Psoas muscle (tissue), 8 donors: Measurements from ENCODE around the gene SGK1. TPM values are rescaled to one million over a fixed set of nuclear protein-coding genes. Genes with fewer than 3 reads are reported as not detected.
A peak's percentile ranks its signal among the peaks of the same experiment; 100 is the strongest.

Source experiments
- ATAC-seq, 4 donors: fragments of 200-7000 bp; cut with Tn5 transposase; one replicate each; pipeline ENCODE4 v1.9.1; 2020; ENCODE audit warnings: moderate library complexity in 3 of 4, mild to moderate bottlenecking in 2 of 4
- DNase-seq, 2 donors: peaks; one replicate each; pipeline ENCODE4 v3.0.0-alpha.2; 2020
- H3K27ac ChIP-seq: fragments of 200-600 bp; one replicate; pipeline ENCODE4 v1.8.0; 2022
- H3K27me3 ChIP-seq, 3 donors: fragments of 200-600 bp in 1 of 3; one replicate each; pipeline versions ENCODE4 v1.6.1 to v1.8.0; 2013 to 2022; ENCODE audit warnings: low read length in 2 of 3, mild to moderate bottlenecking in 2 of 3, moderate library complexity in 1 of 3; ENCODE audit not compliant: insufficient read depth in 3 of 3
- H3K36me3 ChIP-seq, 2 donors: fragments of 200-600 bp in 1 of 2; one replicate each; pipeline versions ENCODE4 v1.6.1 to v1.8.0; 2013 to 2022; ENCODE audit warnings: low read depth in 1 of 2, mild to moderate bottlenecking in 1 of 2, moderate library complexity in 1 of 2; ENCODE audit not compliant: insufficient read depth in 1 of 2
- H3K4me1 ChIP-seq: fragments of 200-600 bp; one replicate; pipeline ENCODE4 v1.8.0; 2022
- H3K4me3 ChIP-seq: fragments of 200-600 bp; one replicate; pipeline ENCODE4 v1.8.0; 2022; ENCODE audit warnings: mild to moderate bottlenecking
- H3K9me3 ChIP-seq: fragments of 200-600 bp; one replicate; pipeline ENCODE4 v1.8.0; 2022
- WGBS, 3 donors: extraction: QIAGEN DNeasy Blood & Tissue Kit; methylation state at CpG; one replicate each; pipeline versions ENCODE4 v1.1.6 to v1.1.7; 2013; 5-methylcytosine and 5-hydroxymethylcytosine counted together
- intact Hi-C, 2 donors: fragments of 100-400 bp; cut with DNase I; formaldehyde crosslinking; loops; one replicate each; pipeline versions ENCODE4 v1.11.0 to v1.14.2; 2022
- polyA plus RNA-seq, 3 donors: library from polyadenylated mRNA; stranded (reverse); fragments of 200-250 nt; gene quantifications; one replicate each; pipeline ENCODE4 v1.2.3, GENCODE V29; 2013
- total RNA-seq, 4 donors: library from RNA; stranded (reverse); fragmentation: NEBNext Ultra II Directional in 2 of 4; extraction: Animal tissue kit (Norgen Biotek cat#: 25700) in 2 of 4; gene quantifications; one replicate each; pipeline versions ENCODE4 v1.2.1 to v1.2.4, GENCODE V29; 2021 to 2023
- TF ChIP-seq, protein P1 (sequence below): fragments of 200-600 bp; IDR thresholded peaks from one replicate; pipeline ENCODE4 v1.8.0; 2022; ENCODE audit warnings: antibody characterized with exemption
- donor health status: healthy with polysubstance abuse.
- donor health status: DM: no; HTN: no; CAD: no; lungs with moderate emphysema.
- donor health status: Bipolar disorder and iron deficiency.
- donor health status: healthy.
- donor health status: DM: yes; HTN: yes; CAD: no.
- donor health status: DM: no; HTN: no; CAD: no.
- donor health status: DM: no; HTN: no; CAD: no.
- donor health status: DM: yes; HTN: yes; CAD: no.

SGK1 gene
- total and polyA plus RNA-seq, 7 donors, result 34.4 to 125 (median 64.1) TPM

DNA sequence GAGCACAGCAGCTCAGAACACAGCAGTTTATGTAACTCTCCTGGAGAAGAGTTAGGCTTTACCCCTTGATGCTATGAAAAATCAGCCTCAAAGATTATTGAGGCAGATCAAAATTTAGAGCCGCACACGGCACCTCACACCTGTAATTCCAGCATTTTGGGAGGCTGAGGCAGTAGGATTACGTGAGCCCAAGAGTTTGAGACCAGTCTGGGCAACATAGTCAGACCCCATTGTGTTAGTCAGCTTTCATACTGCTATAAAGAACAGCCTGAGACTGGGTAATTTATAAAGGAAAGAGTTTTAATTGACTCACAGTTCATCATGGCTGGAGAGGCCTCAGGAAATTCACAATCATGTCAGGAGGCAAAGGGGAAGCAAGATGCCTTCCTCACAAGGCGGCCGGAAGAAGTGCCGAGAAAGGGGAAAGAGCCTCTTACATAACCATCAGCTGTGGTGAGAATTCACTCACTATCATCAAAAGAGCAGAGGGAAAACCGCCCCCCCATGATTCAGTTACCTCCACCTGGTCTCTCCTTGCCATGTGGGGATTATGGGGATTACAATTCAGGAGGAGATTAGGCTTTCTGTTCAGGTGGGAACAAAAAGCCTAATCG, 87.7 kb downstream of the SGK1 start:
- no peaks in the 10 kb centered on the region for H3K4me1 ChIP-seq
- H3K36me3 ChIP-seq, result no peaks in the 10 kb centered on the region
- no peak overlapping the region for H3K4me3 ChIP-seq
- intact Hi-C loops, result no loop called here
- H3K27me3 ChIP-seq, result no peaks in the 10 kb centered on the region
- no peaks in the 10 kb centered on the region for H3K9me3 ChIP-seq
- TF ChIP-seq, protein P1, sequence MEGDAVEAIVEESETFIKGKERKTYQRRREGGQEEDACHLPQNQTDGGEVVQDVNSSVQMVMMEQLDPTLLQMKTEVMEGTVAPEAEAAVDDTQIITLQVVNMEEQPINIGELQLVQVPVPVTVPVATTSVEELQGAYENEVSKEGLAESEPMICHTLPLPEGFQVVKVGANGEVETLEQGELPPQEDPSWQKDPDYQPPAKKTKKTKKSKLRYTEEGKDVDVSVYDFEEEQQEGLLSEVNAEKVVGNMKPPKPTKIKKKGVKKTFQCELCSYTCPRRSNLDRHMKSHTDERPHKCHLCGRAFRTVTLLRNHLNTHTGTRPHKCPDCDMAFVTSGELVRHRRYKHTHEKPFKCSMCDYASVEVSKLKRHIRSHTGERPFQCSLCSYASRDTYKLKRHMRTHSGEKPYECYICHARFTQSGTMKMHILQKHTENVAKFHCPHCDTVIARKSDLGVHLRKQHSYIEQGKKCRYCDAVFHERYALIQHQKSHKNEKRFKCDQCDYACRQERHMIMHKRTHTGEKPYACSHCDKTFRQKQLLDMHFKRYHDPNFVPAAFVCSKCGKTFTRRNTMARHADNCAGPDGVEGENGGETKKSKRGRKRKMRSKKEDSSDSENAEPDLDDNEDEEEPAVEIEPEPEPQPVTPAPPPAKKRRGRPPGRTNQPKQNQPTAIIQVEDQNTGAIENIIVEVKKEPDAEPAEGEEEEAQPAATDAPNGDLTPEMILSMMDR, result no peak
- ATAC-seq (no peak), DNase-seq (peak in 1 of 2 donors; percentile 55)
- WGBS, 3 donors, result 85 to 88% (median 87%) methylated on average over 8 of the region's 8 CpGs
- H3K27ac ChIP-seq, result no peak overlapping the region

DNA sequence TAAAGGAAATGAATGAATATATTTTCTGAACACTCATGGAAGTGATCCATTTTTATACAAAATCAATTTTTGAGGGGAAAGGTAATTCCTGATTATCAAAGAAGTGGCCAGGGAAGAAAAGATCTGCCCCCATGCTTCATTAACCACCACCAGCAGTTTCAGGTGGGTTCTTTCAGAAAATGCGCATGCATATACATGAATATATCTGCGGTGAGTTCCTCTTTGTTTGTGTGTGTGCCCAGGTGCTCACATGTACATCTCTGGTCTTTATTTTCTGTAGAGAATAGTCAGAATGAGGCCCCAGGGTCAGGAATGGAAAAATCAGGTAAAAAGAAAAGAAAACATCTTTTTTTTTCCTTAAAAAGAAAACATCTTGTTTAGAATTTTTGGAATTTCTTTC, 88.4 kb downstream of the SGK1 start:
- no peaks in the 10 kb centered on the region for H3K4me1 ChIP-seq
- no peaks in the 10 kb centered on the region for H3K27me3 ChIP-seq
- ATAC-seq (no peak), DNase-seq (no peak)
- no peak overlapping the region for H3K4me3 ChIP-seq
- TF ChIP-seq, protein P1, result no peak
- H3K36me3 ChIP-seq, result no peaks in the 10 kb centered on the region
- intact Hi-C loops, result no loop called here
- no peaks in the 10 kb centered on the region for H3K9me3 ChIP-seq
- 90 to 97% (median 93%) methylated on average over 2 of the region's 2 CpGs for WGBS, 3 donors
- no peak overlapping the region for H3K27ac ChIP-seq

DNA sequence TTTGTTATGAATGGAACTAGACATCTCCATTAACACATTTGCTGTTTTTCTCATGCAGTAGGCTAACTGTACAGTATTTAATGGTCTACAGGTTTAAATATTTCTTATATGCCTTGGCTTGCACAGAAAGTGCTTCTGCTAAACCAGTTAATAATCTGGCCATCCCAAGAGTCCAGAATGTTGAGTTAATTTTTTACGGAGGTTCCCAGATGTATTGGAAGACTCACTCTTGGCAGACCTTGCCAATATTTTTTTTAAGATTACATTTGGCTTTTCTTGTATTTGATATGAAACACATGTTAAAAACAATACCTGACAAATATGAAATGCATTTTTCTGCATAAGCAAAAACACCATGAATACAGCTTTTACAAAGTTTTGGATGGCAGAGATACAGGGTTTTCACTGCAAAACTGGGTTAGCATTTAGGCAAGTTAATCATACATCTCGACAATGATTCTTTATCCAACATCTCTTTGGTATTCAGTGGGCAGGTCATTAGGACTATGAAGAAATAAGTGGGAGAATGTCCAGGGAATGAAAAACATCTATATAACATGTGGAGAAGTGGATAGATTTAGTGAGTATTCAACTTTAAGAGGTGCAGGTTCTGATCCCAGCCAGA, 94.0 kb downstream of the SGK1 start:
- Histone ChIP-seq H3K27me3 (no peaks in the 10 kb centered on the region), H3K4me1 (no peaks in the 10 kb centered on the region), H3K27ac (no peak overlapping the region), H3K4me3 (no peak overlapping the region), H3K36me3 (no peaks in the 10 kb centered on the region), H3K9me3 (no peaks in the 10 kb centered on the region)
- ATAC-seq (no peak), DNase-seq (no peak)
- 43 to 56% (median 46%) methylated on average over 2 of the region's 2 CpGs for WGBS, 3 donors
- TF ChIP-seq, protein P1, result no peak
- intact Hi-C loops, result no loop called here

DNA sequence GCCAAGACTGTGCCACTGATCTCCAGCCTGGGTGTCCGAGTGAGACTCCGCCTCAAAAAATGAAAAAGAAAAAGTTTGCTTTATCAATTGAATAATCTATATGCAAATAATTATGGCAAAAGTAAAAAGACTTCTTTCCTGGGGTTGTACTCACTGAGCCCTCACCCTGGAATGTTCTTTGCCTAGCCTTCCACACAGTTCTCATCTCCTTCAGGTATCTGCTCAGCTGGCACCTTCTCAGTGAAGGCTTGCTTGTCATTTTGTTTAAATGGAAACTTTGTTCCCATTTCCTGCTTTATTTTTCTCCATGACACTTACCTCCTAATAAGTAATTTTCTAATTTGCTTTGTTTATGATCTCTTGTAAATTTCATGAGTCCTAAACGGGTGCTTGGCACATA, 96.7 kb downstream of the SGK1 start:
- Histone ChIP-seq H3K9me3 (no peaks in the 10 kb centered on the region), H3K4me3 (no peak overlapping the region), H3K36me3 (no peaks in the 10 kb centered on the region), H3K27me3 (no peaks in the 10 kb centered on the region), H3K4me1 (no peaks in the 10 kb centered on the region), H3K27ac (no peak overlapping the region)
- no peak for DNase-seq
- intact Hi-C loops, result no loop called here
- 85 to 89% (median 87%) methylated on average over 3 of the region's 3 CpGs for WGBS, 3 donors
- ATAC-seq, result no peak
- TF ChIP-seq, protein P1, result no peak

DNA sequence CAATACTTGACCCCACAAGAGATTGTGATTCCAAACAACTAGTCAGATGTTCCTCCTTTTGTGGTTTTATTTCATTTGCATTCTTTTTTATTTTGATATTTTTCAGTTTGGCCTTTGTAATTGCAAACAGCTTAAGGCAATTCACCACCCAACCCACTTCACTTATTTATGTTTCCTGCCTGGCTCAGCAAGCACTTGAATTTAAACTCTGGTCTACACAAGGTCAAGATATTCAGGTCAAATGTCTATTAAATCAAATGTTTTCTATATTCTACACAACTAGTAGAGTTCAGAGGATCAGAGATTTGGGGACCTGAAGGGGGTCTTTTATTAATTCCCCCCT, 100.1 kb downstream of the SGK1 start:
- TF ChIP-seq, protein P1, result no peak
- DNase-seq, result no peak
- no peaks in the 10 kb centered on the region for H3K4me1 ChIP-seq
- intact Hi-C loops, result no loop called here
- no peaks in the 10 kb centered on the region for H3K27me3 ChIP-seq
- no peaks in the 10 kb centered on the region for H3K9me3 ChIP-seq
- no peak overlapping the region for H3K4me3 ChIP-seq
- ATAC-seq, result no peak
- H3K27ac ChIP-seq, result no peak overlapping the region
- no peaks in the 10 kb centered on the region for H3K36me3 ChIP-seq
